Stimulated activated effector memory CD8-positive, alpha-beta T cell treated with anti-CD3 and anti-CD28 coated beads, Interleukin-12 subunit alpha, Interleukin-12 subunit beta, amount 100 ng/mL, for 72 hours (primary cell): ENCODE results near the gene IGIP.

ENCODE experiments used
- ATAC-seq: fragments of 150-1000 bp; cut with Tn5 transposase; 2 replicates; pipeline ENCODE4 v1.10.0; 2021
- DNase-seq, 2 donors: peaks; one replicate each; pipeline ENCODE4 v3.0.0; 2021 to 2022; ENCODE audit warnings: low spot score in 2 of 2
- H3K27ac Mint-ChIP-seq: one replicate; pipeline ENCODE4 v1.8.0; 2022; ENCODE audit warnings: mild to moderate bottlenecking, mixed read lengths
- H3K36me3 Mint-ChIP-seq: one replicate; pipeline ENCODE4 v1.8.0; 2022; ENCODE audit warnings: mild to moderate bottlenecking, mixed read lengths
- H3K4me1 Mint-ChIP-seq: one replicate; pipeline ENCODE4 v1.8.0; 2022; ENCODE audit warnings: mixed read lengths
- H3K4me3 Mint-ChIP-seq: one replicate; pipeline ENCODE4 v1.8.0; 2022; ENCODE audit warnings: mild to moderate bottlenecking, mixed read lengths
- H3K9me3 Mint-ChIP-seq: one replicate; pipeline ENCODE4 v1.8.0; 2022; ENCODE audit warnings: mixed read lengths

The IGIP gene

DNA sequence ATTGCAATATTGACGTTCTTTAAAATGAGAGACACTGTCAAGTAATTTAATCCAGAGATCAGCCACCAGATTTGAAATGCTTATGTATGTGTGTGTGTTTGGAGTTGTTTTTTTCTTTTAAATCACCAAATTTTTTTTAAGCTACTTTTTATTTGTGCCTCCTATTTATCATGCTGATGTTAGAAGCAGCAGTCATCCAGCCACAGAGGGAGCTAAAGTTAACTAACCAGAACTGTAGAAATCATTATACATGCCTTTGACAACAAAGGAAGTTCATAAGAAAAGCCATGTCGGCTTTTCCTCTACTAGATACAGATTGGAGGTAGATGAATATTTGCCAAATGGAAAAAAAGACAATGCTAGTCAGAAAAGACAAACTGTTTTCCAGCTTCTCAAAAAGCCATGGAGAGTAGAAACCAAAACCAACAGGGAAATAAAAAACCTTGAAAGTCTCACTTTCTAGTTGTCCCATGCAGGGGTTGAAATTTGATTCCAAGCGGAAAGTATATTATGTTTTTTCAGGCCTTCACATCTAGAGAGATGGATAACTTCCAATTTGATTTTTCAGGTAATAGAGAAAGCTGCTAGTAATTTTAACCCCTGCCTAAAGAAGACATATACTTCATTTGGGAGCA, 7.3 kb upstream of the IGIP start:
- H3K4me1 Mint-ChIP-seq, result peaks cover 47% of the 10 kb centered on the region

DNA sequence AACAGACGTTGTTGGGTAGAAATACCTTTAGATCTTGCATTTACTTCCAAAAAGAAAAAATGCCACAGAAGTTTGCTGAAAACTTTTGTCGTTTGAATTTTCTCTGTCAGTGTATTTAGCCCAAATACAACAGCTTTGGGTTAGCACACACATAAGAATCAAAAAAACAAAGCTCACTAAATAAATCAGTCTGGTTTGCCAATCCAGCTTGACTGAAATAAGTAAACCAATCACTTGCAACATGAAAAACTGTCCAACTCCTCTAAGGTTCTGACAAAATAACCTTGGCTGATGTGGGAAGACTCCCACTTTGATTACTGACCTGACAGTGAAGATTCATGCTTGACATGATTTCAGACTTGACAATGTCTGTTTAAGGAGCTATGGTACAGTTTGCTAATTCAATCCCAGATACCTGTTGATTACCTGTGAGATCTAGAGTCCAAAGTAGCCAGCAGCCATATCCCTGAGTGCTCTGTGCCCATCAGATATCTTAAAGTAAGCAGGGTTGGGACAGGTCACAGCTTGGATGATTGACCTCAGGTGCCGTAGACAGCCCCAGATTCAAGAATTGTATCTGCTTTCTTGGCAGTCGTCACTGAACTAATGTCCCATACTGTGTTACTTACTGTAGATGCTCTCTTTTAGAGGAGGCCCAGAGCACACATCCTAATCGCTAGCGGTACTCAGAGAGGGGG, 727 bp downstream of the IGIP start:
- DNase-seq (no peak), ATAC-seq (no peak)
- no peaks in the 10 kb centered on the region for H3K36me3 Mint-ChIP-seq
- no peaks in the 10 kb centered on the region for H3K9me3 Mint-ChIP-seq
- H3K4me3 Mint-ChIP-seq, result no peak overlapping the region
- H3K4me1 Mint-ChIP-seq, result peaks cover 25% of the 10 kb centered on the region
- H3K27ac Mint-ChIP-seq, result no peak overlapping the region

More for the DNA sequence above, 7.3 kb upstream of the IGIP start:
- ATAC-seq (no peak), DNase-seq (no peak)
- Mint-ChIP-seq H3K36me3 (peaks cover 19% of the 10 kb centered on the region), H3K4me3 (no peak overlapping the region), H3K27ac (no peak overlapping the region), H3K9me3 (no peaks in the 10 kb centered on the region)

DNA sequence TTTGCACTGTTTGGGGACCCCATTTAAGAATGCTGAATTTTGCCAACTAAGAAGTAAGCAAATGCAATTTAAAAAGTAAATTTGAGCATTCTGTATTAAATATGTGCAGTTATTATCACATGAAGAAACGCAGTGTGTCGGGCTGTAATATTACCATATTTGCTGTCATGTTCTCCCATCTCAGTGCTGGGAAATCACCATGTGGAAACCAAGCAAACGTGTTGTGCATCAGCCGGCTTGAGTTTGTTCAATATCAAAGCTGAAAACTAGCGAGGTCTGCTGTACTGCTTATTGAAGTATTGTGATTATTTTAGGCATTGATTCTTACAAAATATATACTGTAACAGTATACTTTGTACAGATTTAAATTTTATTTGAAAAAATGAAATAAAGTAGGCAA, 2.6 kb downstream of the IGIP start:
- ATAC-seq (no peak), DNase-seq (no peak)
- Mint-ChIP-seq H3K27ac (no peak overlapping the region), H3K9me3 (no peaks in the 10 kb centered on the region), H3K4me3 (no peak overlapping the region), H3K4me1 (peaks cover 25% of the 10 kb centered on the region), H3K36me3 (no peaks in the 10 kb centered on the region)

DNA sequence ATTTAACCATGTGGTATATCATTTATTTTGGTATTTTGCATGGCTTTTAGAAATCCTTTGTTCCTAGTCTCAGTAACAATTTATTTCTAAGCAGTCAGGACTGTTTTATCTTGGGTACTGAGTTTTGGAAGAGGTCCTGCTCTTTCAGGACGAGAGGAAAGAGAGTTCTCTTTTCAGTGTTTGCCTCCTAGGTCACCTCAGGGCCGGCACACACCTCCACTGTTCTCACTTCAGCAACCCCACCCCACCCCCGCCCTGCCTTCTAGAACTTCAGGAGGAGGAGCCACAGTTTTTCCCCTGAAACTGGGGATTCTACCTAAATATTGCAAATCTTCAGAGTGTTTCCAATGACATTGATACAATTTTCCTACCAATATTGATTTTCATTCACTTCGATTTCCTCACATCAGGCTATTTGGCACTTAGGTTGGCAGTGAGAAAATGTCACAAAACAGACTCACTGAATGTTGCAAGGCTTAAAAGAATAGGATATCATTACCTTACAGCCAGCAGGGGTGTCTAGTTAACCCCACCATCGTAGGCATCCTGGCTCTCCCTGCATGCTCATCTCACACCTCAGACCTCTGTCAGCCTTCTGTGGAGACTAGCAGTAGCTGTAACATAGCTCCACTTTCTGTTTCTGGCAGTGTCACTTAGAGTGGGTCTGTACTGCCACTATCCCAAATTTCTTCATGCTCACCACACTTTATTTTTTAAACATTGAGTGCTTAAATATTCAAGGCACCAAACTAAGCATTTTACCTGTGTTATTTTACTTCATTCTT, 5.4 kb downstream of the IGIP start:
- Mint-ChIP-seq H3K9me3 (no peaks in the 10 kb centered on the region), H3K4me3 (no peak overlapping the region), H3K4me1 (peaks cover 35% of the 10 kb centered on the region), H3K36me3 (no peaks in the 10 kb centered on the region), H3K27ac (no peak overlapping the region)
- DNase-seq (peak in 1 of 2 donors; percentile 43), ATAC-seq (peak; percentile 65)

DNA sequence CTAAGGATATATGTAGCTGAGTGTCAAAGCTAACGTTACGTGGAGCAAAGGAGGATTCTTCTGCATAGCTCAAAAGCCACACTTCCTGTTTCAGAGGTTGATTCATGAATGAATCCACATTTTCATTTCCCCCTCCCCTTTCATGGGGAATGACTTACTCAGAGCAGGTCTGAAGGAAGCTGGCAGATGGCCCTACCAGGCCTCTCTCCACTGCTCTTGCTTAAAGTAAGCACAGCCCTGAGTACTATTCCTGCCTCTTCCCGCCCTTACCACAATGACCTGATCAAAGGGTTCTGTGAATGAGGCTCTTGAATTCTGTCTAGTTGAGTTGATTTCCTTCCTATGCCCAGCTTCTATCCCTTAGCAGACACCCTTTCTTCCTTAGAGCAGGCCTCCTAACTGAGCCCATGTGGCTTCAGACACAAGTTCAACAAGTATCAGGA, 6.3 kb downstream of the IGIP start:
- no peaks in the 10 kb centered on the region for H3K36me3 Mint-ChIP-seq
- peak overlapping the region; percentile 46 for H3K27ac Mint-ChIP-seq
- DNase-seq (peak in 1 of 2 donors; percentile 49), ATAC-seq (peak; percentile 80)
- peaks cover 32% of the 10 kb centered on the region for H3K4me1 Mint-ChIP-seq
- H3K4me3 Mint-ChIP-seq, result no peak overlapping the region
- H3K9me3 Mint-ChIP-seq, result no peaks in the 10 kb centered on the region

DNA sequence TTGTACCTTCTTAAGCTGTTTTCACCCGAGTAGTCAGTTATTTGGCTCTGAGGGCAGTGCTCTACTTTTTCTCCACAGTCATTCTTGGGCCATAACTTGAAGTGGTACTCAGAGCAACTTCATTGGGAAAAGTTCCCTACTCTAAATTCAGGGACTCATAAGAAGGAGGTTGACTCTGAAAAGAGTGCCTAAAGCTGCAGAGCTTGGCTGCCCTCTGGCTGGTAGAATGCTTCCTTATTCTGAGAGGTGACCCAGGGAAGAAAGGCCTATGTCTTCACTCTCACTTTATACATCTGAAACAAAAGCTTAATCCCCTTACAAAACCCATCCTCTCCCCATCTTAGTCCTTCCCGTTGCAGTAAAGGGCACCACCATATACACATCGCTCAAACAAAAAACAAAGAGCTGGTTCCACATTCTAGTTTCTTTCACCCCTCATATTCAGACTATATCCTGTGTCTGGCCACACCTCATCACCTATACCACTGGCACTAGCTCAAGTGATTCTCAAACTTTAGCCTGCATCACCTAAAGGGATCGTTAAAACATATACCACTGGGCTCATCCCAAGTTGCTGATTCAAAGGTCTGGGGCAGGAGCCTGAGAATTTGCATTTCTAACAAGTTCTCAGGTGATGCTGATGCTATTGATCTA, 7.9 kb downstream of the IGIP start:
- no peak overlapping the region for H3K4me3 Mint-ChIP-seq
- no peaks in the 10 kb centered on the region for H3K9me3 Mint-ChIP-seq
- H3K27ac Mint-ChIP-seq, result no peak overlapping the region
- no peaks in the 10 kb centered on the region for H3K36me3 Mint-ChIP-seq
- peaks cover 29% of the 10 kb centered on the region for H3K4me1 Mint-ChIP-seq
- DNase-seq (no peak), ATAC-seq (no peak)

DNA sequence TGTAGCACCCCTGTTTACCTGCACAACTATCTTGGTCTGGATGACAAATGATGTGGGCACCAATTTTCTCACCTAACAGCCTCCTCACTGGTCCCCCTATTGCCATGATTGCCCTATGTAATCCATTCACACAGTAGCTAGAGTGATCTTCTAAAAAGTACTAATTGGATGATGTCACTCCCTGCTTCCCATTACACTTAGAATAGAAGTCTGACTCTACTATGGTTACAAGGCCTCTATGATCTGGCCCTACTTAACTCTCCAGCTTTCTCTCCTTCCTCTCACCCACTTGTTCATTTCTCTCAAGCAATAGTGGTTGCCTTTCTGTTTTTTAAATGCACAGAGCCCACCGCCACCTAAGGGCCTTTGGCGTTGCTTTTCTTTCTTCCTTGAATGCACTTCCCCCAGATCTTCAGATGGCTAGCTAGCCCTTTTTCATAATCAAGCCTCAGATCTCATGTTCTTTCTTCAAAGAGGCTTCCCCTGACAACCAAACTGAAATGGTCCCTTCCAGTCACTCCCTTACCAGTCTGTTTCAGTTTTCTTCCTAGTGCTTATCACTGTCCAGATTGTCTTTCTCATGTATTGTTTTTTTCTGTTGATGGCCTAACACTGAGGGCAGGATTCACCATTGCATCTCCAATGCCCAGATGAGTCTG, 8.7 kb downstream of the IGIP start:
- Mint-ChIP-seq H3K4me1 (peaks cover 29% of the 10 kb centered on the region), H3K4me3 (no peak overlapping the region), H3K27ac (no peak overlapping the region)

DNA sequence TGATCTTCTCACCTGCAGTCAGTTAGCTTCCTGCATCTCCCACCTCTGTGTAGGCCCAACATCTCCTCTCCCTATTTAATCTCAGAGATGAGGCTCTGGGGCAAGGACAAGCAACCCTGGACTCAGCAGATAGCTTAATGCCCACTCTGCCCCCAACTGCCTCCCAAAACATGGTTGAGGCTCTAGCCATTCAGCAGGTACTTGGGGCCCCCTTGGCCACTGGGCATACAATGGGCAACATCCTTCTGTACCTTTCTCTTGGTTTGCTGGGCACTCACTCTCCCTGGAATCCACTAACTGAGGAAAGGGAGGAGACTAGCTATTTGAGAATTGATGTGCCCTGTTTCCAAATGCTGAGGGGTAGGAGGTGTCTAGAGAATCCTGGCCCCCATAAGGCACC, 9.4 kb downstream of the IGIP start:
- Mint-ChIP-seq H3K36me3 (no peaks in the 10 kb centered on the region), H3K9me3 (no peaks in the 10 kb centered on the region), H3K4me1 (peaks cover 29% of the 10 kb centered on the region), H3K4me3 (no peak overlapping the region), H3K27ac (no peak overlapping the region)
- DNase-seq, result no peak
- no peak for ATAC-seq

More for the DNA sequence above, 8.7 kb downstream of the IGIP start:
- ATAC-seq, result no peak
- DNase-seq, result no peak
- Mint-ChIP-seq H3K36me3 (no peaks in the 10 kb centered on the region), H3K9me3 (no peaks in the 10 kb centered on the region)

DNA sequence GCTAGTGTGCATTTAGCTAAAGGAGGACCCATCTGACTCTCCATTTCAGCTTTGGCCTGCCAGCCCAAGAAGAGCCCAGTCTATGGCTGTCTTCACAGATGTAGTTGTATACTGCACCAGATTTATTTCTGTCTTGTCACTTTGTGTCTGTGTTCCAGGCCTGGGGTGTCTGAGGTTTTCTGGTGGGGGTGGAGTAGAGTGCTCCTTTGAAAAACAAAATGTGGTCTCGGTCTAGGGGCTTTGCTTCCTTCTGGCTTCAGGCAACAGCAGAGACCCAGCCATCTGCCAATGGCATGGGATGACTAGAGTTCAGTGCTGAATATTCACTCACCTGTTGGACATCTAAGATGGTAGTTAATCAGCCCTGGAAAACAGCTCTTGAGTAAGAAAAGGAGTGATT, 10.9 kb downstream of the IGIP start:
- no peaks in the 10 kb centered on the region for H3K36me3 Mint-ChIP-seq
- no peak for DNase-seq
- no peaks in the 10 kb centered on the region for H3K9me3 Mint-ChIP-seq
- H3K4me3 Mint-ChIP-seq, result no peak overlapping the region
- ATAC-seq, result no peak
- H3K4me1 Mint-ChIP-seq, result peaks cover 24% of the 10 kb centered on the region
- no peak overlapping the region for H3K27ac Mint-ChIP-seq

DNA sequence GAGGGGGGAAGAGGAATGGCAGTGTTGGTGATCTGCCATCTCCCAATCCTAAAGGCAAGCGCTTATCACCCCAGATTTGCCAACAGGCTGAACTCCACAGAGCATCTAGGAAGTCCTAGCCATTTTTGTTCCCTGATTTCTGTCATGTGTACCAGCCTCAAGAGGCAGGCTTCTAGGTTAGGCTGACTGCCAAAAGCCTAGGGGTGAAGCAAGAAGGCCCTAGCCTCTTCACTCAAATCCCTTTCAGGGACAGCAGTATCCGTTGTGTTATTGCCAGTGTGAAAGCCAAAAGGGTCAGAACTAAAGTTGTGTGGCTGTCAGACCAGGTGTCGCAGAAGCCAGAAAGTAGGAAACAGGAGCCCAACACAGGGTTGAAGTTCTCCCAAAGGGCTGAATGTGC, 14.7 kb downstream of the IGIP start:
- Mint-ChIP-seq H3K4me1 (peaks cover 20% of the 10 kb centered on the region), H3K27ac (no peak overlapping the region), H3K4me3 (no peak overlapping the region), H3K36me3 (no peaks in the 10 kb centered on the region), H3K9me3 (no peaks in the 10 kb centered on the region)
- DNase-seq (no peak), ATAC-seq (no peak)

DNA sequence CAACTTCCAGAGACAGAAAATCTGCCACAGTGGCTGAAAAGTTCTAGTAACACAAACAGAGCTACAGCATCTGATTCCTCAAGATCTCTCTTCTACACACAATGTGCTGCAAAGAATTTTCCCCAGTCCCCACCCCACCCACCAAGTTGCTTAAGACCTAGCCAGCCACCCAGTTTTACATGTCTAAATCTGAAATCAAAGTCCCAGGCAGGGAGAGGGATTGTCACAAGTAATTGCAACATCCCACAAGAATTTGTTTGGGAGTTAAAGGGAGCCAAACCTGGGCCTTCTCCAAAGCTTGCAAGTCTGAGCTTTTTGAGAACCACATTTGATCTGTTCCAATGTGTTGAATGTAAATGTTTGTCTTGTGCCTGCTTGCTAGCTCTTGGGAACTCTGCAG, 15.5 kb downstream of the IGIP start:
- ATAC-seq, result no peak
- Mint-ChIP-seq H3K4me3 (no peak overlapping the region), H3K36me3 (no peaks in the 10 kb centered on the region), H3K4me1 (peaks cover 23% of the 10 kb centered on the region), H3K9me3 (no peaks in the 10 kb centered on the region), H3K27ac (no peak overlapping the region)
- DNase-seq, result peak in 1 of 2 donors; percentile 18

DNA sequence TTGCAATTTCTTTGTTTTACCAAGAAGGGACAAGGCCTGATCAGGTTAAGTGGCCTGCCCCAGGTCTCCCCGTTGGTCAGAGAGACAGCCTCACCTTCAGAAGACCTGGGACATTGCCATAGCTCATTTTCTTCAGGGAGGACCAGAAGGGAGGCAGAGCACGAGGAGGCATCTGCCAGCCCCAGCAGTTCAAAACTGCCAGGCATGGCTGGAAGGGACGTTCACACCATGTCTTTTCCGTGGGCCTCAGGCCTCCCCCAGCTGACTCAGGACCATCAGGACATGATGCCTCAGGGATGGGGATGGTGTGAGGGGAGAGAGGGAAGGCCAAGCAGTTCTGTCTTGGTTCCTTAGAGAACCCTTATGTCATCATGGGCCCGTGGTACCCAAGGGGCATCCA, 16.5 kb downstream of the IGIP start:
- H3K36me3 Mint-ChIP-seq, result no peaks in the 10 kb centered on the region
- H3K9me3 Mint-ChIP-seq, result no peaks in the 10 kb centered on the region
- H3K4me1 Mint-ChIP-seq, result peaks cover 23% of the 10 kb centered on the region
- H3K4me3 Mint-ChIP-seq, result no peak overlapping the region
- H3K27ac Mint-ChIP-seq, result no peak overlapping the region
- DNase-seq, result peak in 1 of 2 donors; percentile 26
- no peak for ATAC-seq

DNA sequence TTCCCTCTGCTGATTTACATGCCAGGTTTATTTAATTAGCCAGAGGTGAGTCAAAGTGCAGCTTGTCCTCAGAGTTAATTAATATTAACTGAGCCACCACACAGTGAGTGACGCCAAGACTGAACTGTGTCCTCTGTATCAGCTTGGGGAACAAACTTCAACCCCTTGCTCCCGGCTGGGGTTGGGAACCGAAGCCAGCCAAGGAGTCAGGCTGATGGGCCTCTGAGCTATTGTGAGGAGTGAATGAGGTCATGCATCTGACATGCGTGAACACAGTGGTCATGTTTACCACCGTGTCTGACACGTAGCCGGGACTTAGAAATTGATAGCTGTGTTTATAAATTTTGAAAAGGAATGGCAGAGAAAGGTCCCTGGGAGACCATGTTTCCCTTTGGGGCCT, 17.1 kb downstream of the IGIP start:
- Mint-ChIP-seq H3K9me3 (no peaks in the 10 kb centered on the region), H3K4me1 (peaks cover 23% of the 10 kb centered on the region), H3K27ac (no peak overlapping the region), H3K36me3 (no peaks in the 10 kb centered on the region), H3K4me3 (no peak overlapping the region)
- ATAC-seq (no peak), DNase-seq (peak in 1 of 2 donors; percentile 29)

DNA sequence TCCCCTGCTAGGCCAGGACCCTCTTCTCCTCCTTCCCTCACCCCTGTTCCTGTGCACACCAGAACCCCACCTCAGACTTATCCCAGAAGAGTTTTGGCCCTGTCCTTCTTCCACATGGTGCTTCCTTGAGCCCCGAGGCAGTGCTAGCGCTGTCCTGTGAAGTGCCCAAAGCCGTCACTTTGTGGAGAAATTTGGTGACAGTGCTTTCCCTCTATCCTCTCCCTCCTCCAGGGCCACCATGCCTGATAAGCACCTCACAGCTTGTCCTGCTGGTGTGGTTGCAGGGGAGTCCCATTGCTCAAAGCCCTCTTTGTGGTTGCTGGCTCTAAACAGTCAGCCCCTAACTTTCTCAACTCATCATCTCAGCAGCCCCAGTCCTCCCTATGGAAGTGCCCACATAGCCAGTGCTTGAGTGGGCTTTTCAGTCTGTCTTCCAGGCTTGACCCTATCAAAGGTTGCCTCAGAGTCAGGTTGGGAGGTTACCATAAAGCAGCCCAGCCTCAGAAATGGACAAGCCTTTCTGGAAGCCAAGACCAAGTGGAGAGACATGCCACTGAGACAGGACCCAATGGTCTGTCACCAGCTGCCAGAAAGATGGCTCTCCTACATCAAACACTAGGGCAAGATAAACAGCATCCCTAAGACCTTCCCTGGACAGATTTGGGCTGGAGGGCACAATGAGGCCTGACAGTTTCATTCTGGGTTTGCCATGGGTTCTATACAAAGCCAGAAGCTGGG, 18.0 kb downstream of the IGIP start:
- peaks cover 23% of the 10 kb centered on the region for H3K4me1 Mint-ChIP-seq
- H3K27ac Mint-ChIP-seq, result no peak overlapping the region
- no peak overlapping the region for H3K4me3 Mint-ChIP-seq
- no peaks in the 10 kb centered on the region for H3K36me3 Mint-ChIP-seq
- DNase-seq (peak in 1 of 2 donors; percentile 47), ATAC-seq (peak; percentile 2)
- H3K9me3 Mint-ChIP-seq, result no peaks in the 10 kb centered on the region
